ENCODE measurements around the gene EXOC6. TPM values are rescaled to one million over a fixed set of nuclear protein-coding genes. Genes with fewer than 3 reads are reported as not detected.
"Not testable (repeated sequence)": the region's sequence is repeated elsewhere in the genome, so short reads cannot be mapped to it uniquely, and the experiment has no call there.

The EXOC6 gene
- total RNA-seq, 1 donor from 2014 or later = 25.6 TPM

DNA sequence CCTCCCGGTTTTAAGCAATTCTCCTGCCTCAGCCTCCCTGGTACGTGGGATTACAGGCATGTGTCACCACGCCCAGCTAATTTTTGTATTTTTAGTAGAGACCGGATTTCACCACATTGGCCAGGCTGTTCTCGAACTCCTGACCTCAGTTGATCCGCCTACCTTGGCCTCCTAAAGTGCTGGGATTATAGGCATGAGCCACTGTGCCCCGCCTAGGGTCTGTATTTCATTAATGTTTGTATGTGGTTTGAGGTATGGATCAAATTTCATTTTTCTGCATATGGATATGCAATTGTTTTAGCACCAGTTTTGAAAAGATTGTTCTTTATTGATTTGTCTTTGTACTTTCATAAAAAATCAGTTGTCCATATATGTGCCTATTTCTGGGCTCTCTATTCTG is 251.3 kb downstream of the EXOC6 start:
- no peaks in the 10 kb centered on the region for H3K27me3 ChIP-seq
- no peak overlapping the region for H3K4me2 ChIP-seq
- Mint-ChIP-seq H3K4me3 (no peak overlapping the region), H3K9me3 (peaks cover 4% of the 10 kb centered on the region), H3K27me3 (ENCODE audit: insufficient read depth, low read depth) (peaks cover 5% of the 10 kb centered on the region), H3K4me1 (no peaks in the 10 kb centered on the region), H3K36me3 (no peaks in the 10 kb centered on the region), H3K27ac (no peak overlapping the region)
- TF ChIP-seq EZH2 (IDR thresholded peaks at IDR 0.05) = no peak
- TF ChIP-seq, protein P1, sequence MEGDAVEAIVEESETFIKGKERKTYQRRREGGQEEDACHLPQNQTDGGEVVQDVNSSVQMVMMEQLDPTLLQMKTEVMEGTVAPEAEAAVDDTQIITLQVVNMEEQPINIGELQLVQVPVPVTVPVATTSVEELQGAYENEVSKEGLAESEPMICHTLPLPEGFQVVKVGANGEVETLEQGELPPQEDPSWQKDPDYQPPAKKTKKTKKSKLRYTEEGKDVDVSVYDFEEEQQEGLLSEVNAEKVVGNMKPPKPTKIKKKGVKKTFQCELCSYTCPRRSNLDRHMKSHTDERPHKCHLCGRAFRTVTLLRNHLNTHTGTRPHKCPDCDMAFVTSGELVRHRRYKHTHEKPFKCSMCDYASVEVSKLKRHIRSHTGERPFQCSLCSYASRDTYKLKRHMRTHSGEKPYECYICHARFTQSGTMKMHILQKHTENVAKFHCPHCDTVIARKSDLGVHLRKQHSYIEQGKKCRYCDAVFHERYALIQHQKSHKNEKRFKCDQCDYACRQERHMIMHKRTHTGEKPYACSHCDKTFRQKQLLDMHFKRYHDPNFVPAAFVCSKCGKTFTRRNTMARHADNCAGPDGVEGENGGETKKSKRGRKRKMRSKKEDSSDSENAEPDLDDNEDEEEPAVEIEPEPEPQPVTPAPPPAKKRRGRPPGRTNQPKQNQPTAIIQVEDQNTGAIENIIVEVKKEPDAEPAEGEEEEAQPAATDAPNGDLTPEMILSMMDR (IDR thresholded peaks at IDR 0.05) = no peak
- TF ChIP-seq EZH2phosphoT487 (IDR thresholded peaks at IDR 0.05) = no peak
- H3K36me3 ChIP-seq = peaks cover 8% of the 10 kb centered on the region
- H3K9ac ChIP-seq = no peak overlapping the region
- no peak overlapping the region for H3K4me3 ChIP-seq
- no peak overlapping the region for H2AFZ ChIP-seq (replicated peaks)
- no peaks in the 10 kb centered on the region for H3K79me2 ChIP-seq (ENCODE audit: low read depth)
- no peak for DNase-seq (ENCODE audit: low spot score)
- peaks cover 4% of the 10 kb centered on the region for H3K9me3 ChIP-seq (ENCODE audit: low read depth)
- no peaks in the 10 kb centered on the region for H3K4me1 ChIP-seq
- no peaks in the 10 kb centered on the region for H3F3A ChIP-seq (ENCODE audit: low read depth)
- H3K27ac ChIP-seq = no peak overlapping the region
- H4K20me1 ChIP-seq (ENCODE audit: low read depth) = no peaks in the 10 kb centered on the region

DNA sequence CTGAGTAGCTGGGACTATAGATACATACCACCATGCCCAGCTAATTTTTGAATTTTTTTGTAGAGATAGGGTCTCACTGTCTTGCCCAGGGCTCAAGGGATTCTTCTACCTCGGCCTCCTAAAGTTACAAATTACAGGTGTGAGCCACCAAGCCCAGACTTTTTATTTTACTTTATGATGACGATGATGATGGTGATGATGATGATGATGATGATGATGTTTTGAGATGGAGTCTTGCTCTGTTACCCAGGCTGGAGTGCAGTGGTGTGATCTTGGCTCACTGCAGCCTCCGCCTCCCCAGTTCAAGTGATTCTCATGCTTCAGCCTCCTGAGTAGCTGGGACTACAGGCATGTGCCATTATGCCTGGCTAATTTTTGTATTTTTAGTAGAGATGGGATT is 252.8 kb downstream of the EXOC6 start:
- H3K36me3 Mint-ChIP-seq; H3K4me1 ChIP-seq; H3K9me3 ChIP-seq (ENCODE audit: low read depth); H3K27me3 Mint-ChIP-seq (ENCODE audit: insufficient read depth, low read depth); H3K9me3 Mint-ChIP-seq; H3K36me3 ChIP-seq; H3K4me3 ChIP-seq; H3K79me2 ChIP-seq (ENCODE audit: low read depth); DNase-seq (ENCODE audit: low spot score); H3K4me3 Mint-ChIP-seq; H3K27ac ChIP-seq; H3K4me2 ChIP-seq; H3F3A ChIP-seq (ENCODE audit: low read depth); H3K4me1 Mint-ChIP-seq; H3K27ac Mint-ChIP-seq; H2AFZ ChIP-seq (replicated peaks); H3K9ac ChIP-seq; H3K27me3 ChIP-seq; H4K20me1 ChIP-seq (ENCODE audit: low read depth): not testable (repeated sequence)

DNA sequence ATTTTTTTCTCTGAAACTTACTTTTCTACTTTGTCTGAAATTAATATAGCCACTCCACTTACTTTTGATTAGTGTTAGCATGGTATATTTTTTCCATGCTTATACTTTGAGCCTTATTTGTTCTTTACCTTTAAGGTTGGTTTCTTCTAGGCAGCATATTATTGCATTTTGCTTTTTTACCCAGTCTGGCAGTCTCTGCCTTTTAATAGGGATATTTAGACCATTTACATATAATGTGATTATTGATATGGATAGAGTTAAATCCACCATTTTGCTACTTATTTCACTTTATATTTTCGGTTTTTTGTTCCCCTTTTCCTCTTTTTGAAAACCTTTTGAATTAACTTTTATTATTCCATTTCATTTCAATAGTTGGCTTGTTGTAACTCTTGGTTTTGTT is 255.6 kb downstream of the EXOC6 start:
- TF ChIP-seq EZH2 (IDR thresholded peaks at IDR 0.05) (no peak), EZH2phosphoT487 (IDR thresholded peaks at IDR 0.05) (no peak)
- TF ChIP-seq, protein P1 (IDR thresholded peaks at IDR 0.05) = no peak
- Mint-ChIP-seq H3K27ac (no peak overlapping the region), H3K4me3 (no peak overlapping the region), H3K9me3 (peaks cover 8% of the 10 kb centered on the region), H3K27me3 (ENCODE audit: insufficient read depth, low read depth) (peaks cover 3% of the 10 kb centered on the region), H3K36me3 (no peaks in the 10 kb centered on the region), H3K4me1 (no peaks in the 10 kb centered on the region)
- no peak for DNase-seq (ENCODE audit: low spot score)
- no peaks in the 10 kb centered on the region for H3K27me3 ChIP-seq
- no peak overlapping the region for H2AFZ ChIP-seq (replicated peaks)
- no peaks in the 10 kb centered on the region for H3F3A ChIP-seq (ENCODE audit: low read depth)
- no peak overlapping the region for H3K4me3 ChIP-seq
- H3K27ac ChIP-seq = no peak overlapping the region
- H3K4me2 ChIP-seq = no peak overlapping the region
- H3K9me3 ChIP-seq (ENCODE audit: low read depth) = peaks cover 4% of the 10 kb centered on the region
- H4K20me1 ChIP-seq (ENCODE audit: low read depth) = no peaks in the 10 kb centered on the region
- no peaks in the 10 kb centered on the region for H3K4me1 ChIP-seq
- peaks cover 8% of the 10 kb centered on the region for H3K36me3 ChIP-seq
- no peak overlapping the region for H3K9ac ChIP-seq
- no peaks in the 10 kb centered on the region for H3K79me2 ChIP-seq (ENCODE audit: low read depth)

- H3K9ac ChIP-seq = no peak overlapping the region
- H3K36me3 Mint-ChIP-seq = no peaks in the 10 kb centered on the region
Observed at GRCh38 chr10:93106631-93107072, 258.3 kb downstream of the EXOC6 start.

More at GRCh38 chr10:93106631-93107072, 258.3 kb downstream of the EXOC6 start:
- H3K27ac ChIP-seq = no peak overlapping the region
- TF ChIP-seq EZH2 (IDR thresholded peaks at IDR 0.05) (no peak), EZH2phosphoT487 (IDR thresholded peaks at IDR 0.05) (no peak)
- TF ChIP-seq, protein P1 (IDR thresholded peaks at IDR 0.05) = no peak
- Mint-ChIP-seq H3K9me3 (peaks cover 8% of the 10 kb centered on the region), H3K27ac (no peak overlapping the region), H3K27me3 (ENCODE audit: insufficient read depth, low read depth) (peaks cover 4% of the 10 kb centered on the region), H3K4me3 (no peak overlapping the region), H3K4me1 (no peaks in the 10 kb centered on the region)
- H4K20me1 ChIP-seq (ENCODE audit: low read depth) = no peaks in the 10 kb centered on the region
- peaks cover 4% of the 10 kb centered on the region for H3K9me3 ChIP-seq (ENCODE audit: low read depth)
- peaks cover 8% of the 10 kb centered on the region for H3K36me3 ChIP-seq
- DNase-seq (ENCODE audit: low spot score) = no peak
- no peaks in the 10 kb centered on the region for H3F3A ChIP-seq (ENCODE audit: low read depth)
- H3K79me2 ChIP-seq (ENCODE audit: low read depth) = no peaks in the 10 kb centered on the region
- no peaks in the 10 kb centered on the region for H3K4me1 ChIP-seq
- H2AFZ ChIP-seq (replicated peaks) = no peak overlapping the region
- H3K27me3 ChIP-seq = no peaks in the 10 kb centered on the region
- no peak overlapping the region for H3K4me2 ChIP-seq
- no peak overlapping the region for H3K4me3 ChIP-seq

Small RNAs within 50 kb of the gene (small RNA-seq; reads per million reads assigned to genes)
- not detected for gene AL392103.1

Other genes starting within 250 kb of the EXOC6 start
- not detected in 2 replicates for gene HHEX, start 158.6 kb upstream of the EXOC6 start, total RNA-seq (ENCODE audit: low replicate concordance)
- gene CYP26C1, start 212.3 kb downstream of the EXOC6 start, total RNA-seq (ENCODE audit: low replicate concordance) = 0.04 and 0.22 TPM in 2 replicates
- gene CYP26A1, start 225.4 kb downstream of the EXOC6 start, total RNA-seq (ENCODE audit: low replicate concordance) = 6.7 and 8.4 TPM in 2 replicates